CMK (cell line): ENCODE measurements around the gene GGA3.
A peak's percentile ranks its signal among the peaks of the same experiment; 100 is the strongest.

Source experiments
- DNase-seq: peaks from one replicate; pipeline ENCODE4 v3.0.0-alpha.2; 2010; ENCODE audit warnings: low read depth

GGA3 gene

GRCh38 chr17:75246404-75246803, 15.0 kb downstream of the GGA3 start:
- DNase-seq, result no peak

- no peak for DNase-seq
Measured at GRCh38 chr17:75245011-75245410, 16.4 kb downstream of the GGA3 start.

- DNase-seq, result no peak
Measured at GRCh38 chr17:75244133-75244866, 17.1 kb downstream of the GGA3 start.

- no peak for DNase-seq
Measured at GRCh38 chr17:75242461-75243042, 18.9 kb downstream of the GGA3 start.

- DNase-seq, result no peak
Measured at GRCh38 chr17:75241996-75242460, 19.4 kb downstream of the GGA3 start.

GRCh38 chr17:75241502-75241901, 19.9 kb downstream of the GGA3 start:
- DNase-seq, result no peak

GRCh38 chr17:75241143-75241430, 20.3 kb downstream of the GGA3 start:
- DNase-seq, result no peak

- no peak for DNase-seq
Measured at GRCh38 chr17:75240394-75241142, 20.8 kb downstream of the GGA3 start.

GRCh38 chr17:75239778-75240393, 21.5 kb downstream of the GGA3 start:
- DNase-seq, result no peak

GRCh38 chr17:75239214-75239613, 22.2 kb downstream of the GGA3 start:
- DNase-seq, result no peak

- peak; percentile 40 for DNase-seq
Measured at GRCh38 chr17:75238684-75239191, 22.7 kb downstream of the GGA3 start.

GRCh38 chr17:75238020-75238580, 23.3 kb downstream of the GGA3 start:
- no peak for DNase-seq

GRCh38 chr17:75237100-75238014, 24.0 kb downstream of the GGA3 start:
- no peak for DNase-seq

- no peak for DNase-seq
Measured at GRCh38 chr17:75232786-75233185, 28.6 kb downstream of the GGA3 start.

- no peak for DNase-seq
Measured at GRCh38 chr17:75231741-75232464, 29.5 kb downstream of the GGA3 start.

GRCh38 chr17:75231071-75231470, 30.3 kb downstream of the GGA3 start:
- no peak for DNase-seq

GRCh38 chr17:75228847-75229246, 32.6 kb downstream of the GGA3 start:
- DNase-seq, result no peak

GRCh38 chr17:75228305-75228704, 33.1 kb downstream of the GGA3 start:
- DNase-seq, result no peak

- DNase-seq, result no peak
Measured at GRCh38 chr17:75227729-75228128, 33.7 kb downstream of the GGA3 start.

GRCh38 chr17:75225016-75225415, 36.4 kb downstream of the GGA3 start:
- no peak for DNase-seq

- no peak for DNase-seq
Measured at GRCh38 chr17:75219815-75220214, 41.6 kb downstream of the GGA3 start.
